Uterus (tissue), 2 donors: ENCODE results near the gene TADA2B.

Experiments used
- CTCF ChIP-seq, 4 experiments: fragments of 200-600 bp in 2 of 4; fragments of 450-650 bp in 2 of 4; sonication (generic) in 2 of 4; IDR thresholded peaks; one replicate each; pipeline ENCODE4 v1.5.1; 2016 to 2019; ENCODE audit warnings: antibody characterized with exemption in 4 of 4, mild to moderate bottlenecking in 2 of 4, moderate library complexity in 1 of 4
- POLR2A ChIP-seq, 2 donors: fragments of 450-650 bp; IDR thresholded peaks; one replicate each; pipeline ENCODE4 v1.6.1; 2016; ENCODE audit warnings: antibody characterized with exemption in 2 of 2, mild to moderate bottlenecking in 1 of 2, moderate library complexity in 1 of 2

GRCh38 chr4:7027913-7028312 lies 15.3 kb upstream of the TADA2B start:
- TF ChIP-seq CTCF (IDR thresholded peaks at IDR 0.05) (no peak), POLR2A (IDR thresholded peaks at IDR 0.05) (no peak)
